Epidermal melanocyte (primary cell): Measurements from ENCODE around the gene OTOF.

Source experiments
- DNase-seq: peaks from one replicate; pipeline ENCODE4 v3.0.0; 2011; ENCODE audit warnings: low spot score; ENCODE audit not compliant: insufficient read length

The OTOF gene

GRCh38 chr2:26465981-26466471, 11.9 kb downstream of the OTOF start:
- no peak for DNase-seq

DNA sequence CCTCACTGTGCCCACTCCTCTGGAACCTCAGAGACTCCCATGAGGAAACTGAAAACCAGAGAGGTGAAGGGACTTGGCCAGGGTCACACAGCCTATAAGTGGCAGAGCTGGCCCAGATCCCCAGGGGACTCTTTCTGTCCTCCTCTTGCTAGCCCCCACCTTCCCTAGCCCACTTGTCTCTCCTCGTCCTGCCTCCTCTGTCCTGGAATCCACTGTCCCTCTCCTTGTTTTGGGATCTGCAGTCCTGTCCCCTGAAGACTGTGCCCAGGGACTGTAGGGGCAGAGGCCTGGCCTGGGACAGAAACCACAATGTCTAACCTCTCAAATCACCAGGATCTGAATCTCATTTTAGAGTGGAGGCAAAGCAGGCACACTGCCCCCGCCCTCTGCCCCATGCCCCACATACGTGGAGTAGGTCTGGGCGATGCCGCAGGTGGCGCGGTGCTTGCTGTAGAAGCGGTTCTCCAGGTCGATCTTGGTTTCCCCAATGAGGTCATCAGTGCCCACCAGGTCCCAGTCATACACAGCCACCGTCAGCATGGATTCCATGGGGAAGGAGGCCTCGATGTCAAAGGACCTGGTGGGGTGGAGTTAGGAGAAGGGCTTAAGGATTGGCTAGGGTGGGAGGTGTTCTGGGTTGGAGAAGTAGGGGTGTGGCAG, 12.5 kb downstream of the OTOF start:
- no peak for DNase-seq

DNA sequence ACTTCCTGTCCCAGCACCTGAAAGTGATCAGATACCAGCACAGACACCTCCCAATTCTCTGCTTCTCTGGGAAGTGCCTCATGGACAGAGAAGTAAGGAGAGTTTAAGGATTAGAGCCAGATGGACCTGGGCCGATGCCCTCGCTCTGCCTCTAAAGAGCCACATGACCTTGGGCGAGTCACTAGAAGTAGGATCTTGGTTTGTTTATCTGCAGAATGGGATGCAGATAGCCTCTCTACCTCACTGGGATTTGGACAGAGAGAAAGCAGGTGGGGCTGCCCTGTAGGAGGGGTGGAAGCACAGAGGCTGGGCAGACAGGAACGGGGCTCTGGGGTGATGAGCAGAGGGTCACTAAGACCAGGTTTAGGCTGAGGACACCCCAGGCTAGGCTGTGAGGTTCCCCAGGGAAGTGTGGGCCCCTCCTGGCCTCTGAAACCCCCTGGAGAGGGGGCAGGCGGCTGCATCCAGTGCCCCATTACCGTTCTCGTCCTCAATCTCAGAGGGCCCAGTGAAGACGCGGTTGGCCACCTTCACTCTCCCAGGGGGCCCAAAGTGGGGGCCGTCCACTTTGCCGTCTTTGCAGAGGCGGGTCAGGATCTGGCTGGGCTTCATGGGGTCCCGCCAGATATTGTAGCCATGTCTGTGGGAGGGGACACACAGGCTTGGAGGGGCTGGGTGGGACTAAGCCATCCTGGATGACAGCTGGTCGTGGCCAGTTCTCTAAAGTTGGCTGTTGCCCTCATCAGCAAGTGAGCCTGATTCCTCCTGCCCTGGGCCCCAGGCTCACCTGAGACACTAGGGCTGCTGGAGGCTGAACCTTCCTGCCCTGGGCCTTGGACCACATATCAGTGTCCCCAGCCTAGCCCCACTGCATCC, 13.3 kb downstream of the OTOF start:
- DNase-seq = no peak

GRCh38 chr2:26463244-26464192, 14.4 kb downstream of the OTOF start:
- DNase-seq = no peak

DNA sequence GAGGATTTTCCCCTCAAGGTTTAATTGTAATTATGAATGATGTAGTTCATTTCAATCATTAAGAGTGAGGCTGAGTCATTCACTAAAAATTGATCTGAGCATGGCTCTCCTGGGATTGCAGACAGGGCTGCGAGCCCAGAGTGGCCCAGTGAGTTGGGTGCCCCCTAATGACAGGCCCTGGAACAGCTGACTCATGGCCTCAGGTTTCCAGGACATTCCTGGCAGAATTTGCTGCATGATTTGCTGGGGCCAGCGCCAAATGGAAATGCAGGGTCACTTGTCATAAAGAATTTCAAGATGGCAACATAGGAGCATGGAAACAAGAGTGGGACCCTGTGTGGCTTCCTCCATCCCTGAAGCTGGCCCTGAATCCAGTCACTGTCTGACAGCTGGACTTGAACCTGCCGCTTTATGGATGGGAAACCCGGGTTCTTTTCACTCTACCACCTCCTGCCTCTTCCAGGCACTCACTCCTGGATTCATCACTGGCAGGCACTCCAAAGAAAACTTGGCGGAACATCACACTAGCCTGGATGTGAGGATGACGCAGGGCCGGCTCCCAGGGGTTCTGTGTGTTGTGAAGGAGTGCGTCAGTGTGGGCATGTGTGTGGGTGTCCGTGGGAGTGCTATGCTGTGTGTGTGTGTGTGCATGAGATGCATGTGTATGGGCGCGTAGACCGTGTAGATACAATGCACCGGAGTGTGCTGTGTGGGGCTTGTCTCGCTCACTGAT, 15.2 kb downstream of the OTOF start:
- DNase-seq = no peak

GRCh38 chr2:26462100-26462499, 15.8 kb downstream of the OTOF start:
- DNase-seq = no peak

GRCh38 chr2:26461601-26462023, 16.3 kb downstream of the OTOF start:
- no peak for DNase-seq

GRCh38 chr2:26460613-26461031, 17.3 kb downstream of the OTOF start:
- DNase-seq = no peak

- no peak for DNase-seq
Measured at GRCh38 chr2:26459991-26460612, 17.8 kb downstream of the OTOF start.

DNA sequence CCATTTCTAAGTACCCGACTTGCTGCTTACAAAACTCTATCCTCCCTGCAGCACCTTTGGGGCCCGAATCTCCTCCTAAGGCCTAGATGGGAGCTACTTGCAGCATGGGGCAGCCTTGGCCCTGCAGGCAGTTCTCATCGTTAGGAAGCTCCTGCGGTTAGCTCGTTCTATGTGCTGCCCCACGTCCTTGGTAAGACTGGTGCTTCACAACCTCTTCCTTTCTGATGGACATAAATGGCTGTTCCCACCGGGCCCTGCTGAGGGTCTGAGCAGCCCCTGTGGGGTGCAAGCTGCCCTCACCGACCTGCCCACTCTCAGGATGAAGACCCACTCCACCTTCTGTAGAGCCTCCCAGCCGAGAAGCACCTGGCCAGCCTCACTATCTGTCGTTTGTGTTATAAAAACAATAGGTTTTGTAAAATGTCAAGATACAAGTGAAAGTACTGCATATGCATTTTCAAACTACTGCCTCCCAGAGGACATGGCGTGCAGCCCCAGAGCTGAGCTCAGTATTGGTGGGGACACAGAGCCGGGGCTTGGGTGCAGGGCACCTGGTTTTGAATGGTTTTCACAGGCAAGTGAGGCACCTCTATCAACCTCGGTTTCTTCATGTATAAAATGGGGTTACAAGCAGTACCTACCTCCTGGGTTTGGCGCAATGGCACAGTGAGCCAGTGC, 19.4 kb downstream of the OTOF start:
- no peak for DNase-seq

- no peak for DNase-seq
Measured at GRCh38 chr2:26457695-26458364, 20.1 kb downstream of the OTOF start.

- DNase-seq = no peak
Measured at GRCh38 chr2:26457251-26457666, 20.7 kb downstream of the OTOF start.

DNA sequence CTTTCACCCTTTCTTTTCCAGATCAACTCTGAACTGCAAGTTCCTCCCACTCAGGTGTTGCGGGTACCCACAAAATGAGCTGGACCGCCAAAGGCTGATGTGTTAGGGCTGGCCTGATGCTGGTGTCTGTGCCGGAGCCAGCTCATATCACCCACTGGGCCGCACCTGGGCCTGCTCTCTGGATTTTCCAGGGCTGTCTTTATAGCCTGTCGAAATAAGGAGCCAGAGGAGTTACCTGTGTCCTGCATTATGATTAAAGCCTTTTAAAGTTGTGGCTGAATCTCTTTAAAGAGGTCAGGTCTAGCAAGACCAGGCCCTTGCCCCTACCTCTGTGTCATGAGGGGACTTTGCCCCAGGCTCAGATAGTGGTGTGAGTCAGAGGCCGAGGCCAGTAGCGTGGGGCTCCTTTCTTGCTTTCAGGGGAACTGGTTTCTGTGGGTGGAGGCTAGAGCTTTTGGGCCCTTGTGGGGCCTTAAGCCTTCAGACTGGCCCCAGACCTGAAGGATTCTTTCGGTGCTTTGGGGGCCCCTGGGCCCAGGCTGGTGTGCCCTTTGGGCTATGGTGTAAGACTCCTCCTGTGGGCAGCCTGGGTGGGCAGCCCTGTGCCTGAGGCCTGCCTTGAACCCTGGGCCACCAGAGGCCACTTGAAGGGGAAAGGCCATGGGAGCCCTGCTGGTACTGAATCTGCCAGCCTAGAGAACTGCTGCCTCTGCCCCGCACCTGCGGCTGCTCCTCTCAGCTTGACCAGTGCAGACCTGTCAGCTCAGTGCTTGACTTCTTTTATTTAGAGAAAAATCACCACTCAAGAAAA, 21.3 kb downstream of the OTOF start:
- DNase-seq = no peak

GRCh38 chr2:26455670-26456439, 22.1 kb downstream of the OTOF start:
- no peak for DNase-seq

DNA sequence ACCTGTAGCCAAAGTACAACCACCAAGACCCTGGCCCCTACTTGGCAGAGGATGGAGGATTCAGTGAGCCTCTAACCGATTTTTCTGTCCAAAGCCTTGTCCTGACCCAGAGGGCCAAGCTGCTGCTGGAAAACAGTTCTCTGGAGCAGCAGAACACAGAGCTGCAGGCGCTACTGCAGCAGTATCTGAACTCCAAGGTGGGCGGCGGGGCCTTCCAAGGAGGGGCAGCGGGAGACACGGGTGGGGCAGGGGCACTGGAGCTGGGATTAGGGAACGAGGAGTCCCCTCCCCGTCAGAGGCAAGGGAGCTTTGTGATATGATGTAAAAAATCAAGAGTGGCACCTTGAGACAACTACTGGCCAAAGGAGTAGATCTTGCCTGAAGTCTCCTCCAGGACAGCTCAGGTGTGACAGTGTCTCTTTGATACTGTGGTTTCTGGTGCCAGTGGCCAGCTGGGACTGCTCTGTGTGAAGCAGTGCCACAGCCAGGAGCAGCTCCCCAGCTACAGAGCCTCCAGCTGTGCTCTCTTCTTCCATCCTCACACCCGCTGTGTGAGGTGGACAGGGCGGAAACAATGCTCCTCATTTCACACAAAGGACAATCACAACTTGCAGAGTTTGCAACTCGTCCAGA, 22.8 kb downstream of the OTOF start:
- no peak for DNase-seq

GRCh38 chr2:26454561-26455001, 23.3 kb downstream of the OTOF start:
- DNase-seq = no peak
